Loucy (cell line): ENCODE measurements around the gene KLC1.

ENCODE experiments used
- H2AFZ ChIP-seq: fragments of 200-600 bp; sonication (generic); 2 replicates; pipeline ENCODE4 v1.6.0; 2016; ENCODE audit warnings: antibody characterized with exemption, mild to moderate bottlenecking, low read length, moderate library complexity
- H3F3A ChIP-seq: fragments of 200-600 bp; 2 replicates; pipeline ENCODE4 v1.6.0; 2016; ENCODE audit warnings: antibody characterized with exemption, low read depth, mild to moderate bottlenecking
- H3K27me3 ChIP-seq: fragments of 200-600 bp; sonication (generic); 2 replicates; pipeline ENCODE4 v1.6.1; 2014; ENCODE audit warnings: low read length, mild to moderate bottlenecking; ENCODE audit not compliant: insufficient read depth, poor library complexity, severe bottlenecking
- H3K36me3 ChIP-seq: fragments of 200-600 bp; sonication (generic); 2 replicates; pipeline ENCODE4 v1.6.1; 2016; ENCODE audit warnings: low read length; ENCODE audit not compliant: insufficient read depth
- H3K4me1 ChIP-seq: fragments of 200-600 bp; sonication (generic); 2 replicates; pipeline ENCODE4 v1.5.1; 2014; ENCODE audit warnings: low read length, mild to moderate bottlenecking; ENCODE audit not compliant: insufficient read depth, poor library complexity, severe bottlenecking
- H3K4me2 ChIP-seq: fragments of 200-600 bp; sonication (generic); 2 replicates; pipeline ENCODE4 v1.6.0; 2014; ENCODE audit warnings: antibody characterized with exemption, low read length, low read depth, mild to moderate bottlenecking; ENCODE audit not compliant: poor library complexity, severe bottlenecking
- H3K4me3 ChIP-seq: fragments of 200-600 bp; sonication (generic); 2 replicates; pipeline ENCODE4 v1.5.1; 2014; ENCODE audit warnings: low read length, mild to moderate bottlenecking, mixed read lengths; ENCODE audit not compliant: poor library complexity, severe bottlenecking
- H3K79me2 ChIP-seq: fragments of 200-600 bp; sonication (generic); 2 replicates; pipeline ENCODE4 v1.6.1; 2014; ENCODE audit warnings: low read length; ENCODE audit not compliant: insufficient read depth
- H3K9ac ChIP-seq: fragments of 200-600 bp; sonication (generic); 2 replicates; pipeline ENCODE4 v1.6.0; 2014; ENCODE audit warnings: mild to moderate bottlenecking, low read depth, low read length, moderate library complexity; ENCODE audit not compliant: poor library complexity, severe bottlenecking
- H3K9me2 ChIP-seq: fragments of 200-600 bp; sonication (generic); replicated peaks from 2 replicates; pipeline ENCODE4 v1.6.1; 2016; ENCODE audit warnings: low read depth, low read length, mixed read lengths
- H3K9me3 ChIP-seq: fragments of 200-600 bp; sonication (generic); 2 replicates; pipeline ENCODE4 v1.6.1; 2014; ENCODE audit warnings: mild to moderate bottlenecking, antibody characterized with exemption, low read length, low read depth; ENCODE audit not compliant: insufficient read depth
- H4K20me1 ChIP-seq: fragments of 200-600 bp; sonication (generic); 2 replicates; pipeline ENCODE4 v1.6.0; 2014; ENCODE audit warnings: antibody characterized with exemption, low read length, mild to moderate bottlenecking; ENCODE audit not compliant: insufficient read depth, poor library complexity, severe bottlenecking
- CTCF ChIP-seq: fragments of 200-600 bp; sonication (generic); conservative IDR thresholded peaks from 2 replicates; pipeline ENCODE4 v1.5.1; 2014; ENCODE audit warnings: mild to moderate bottlenecking, antibody characterized with exemption, low read length
- EZH2phosphoT487 ChIP-seq: fragments of 200-600 bp; IDR thresholded peaks from 2 replicates; pipeline ENCODE4 v1.6.1; 2018; ENCODE audit warnings: antibody characterized with exemption, mild to moderate bottlenecking, moderate library complexity, borderline replicate concordance

The KLC1 gene

GRCh38 chr14:103659631-103660030 is 30.6 kb downstream of the KLC1 start:
- no peaks in the 10 kb centered on the region for H3K4me1 ChIP-seq

GRCh38 chr14:103662029-103662428 is 33.0 kb downstream of the KLC1 start:
- no peak overlapping the region for H2AFZ ChIP-seq
- H3K4me3 ChIP-seq: no peak overlapping the region
- H3K4me2 ChIP-seq: no peak overlapping the region
- TF ChIP-seq EZH2phosphoT487 (no peak), CTCF (no peak)
- H3K79me2 ChIP-seq: no peaks in the 10 kb centered on the region
- H3K9me2 ChIP-seq: no peaks in the 10 kb centered on the region
- H4K20me1 ChIP-seq: no peaks in the 10 kb centered on the region
- no peaks in the 10 kb centered on the region for H3K4me1 ChIP-seq
- H3F3A ChIP-seq: no peaks in the 10 kb centered on the region
- H3K9ac ChIP-seq: no peak overlapping the region
- peaks cover 72% of the 10 kb centered on the region; the same call in 1 of the 2 replicates for H3K36me3 ChIP-seq
- H3K27me3 ChIP-seq: no peaks in the 10 kb centered on the region
- H3K9me3 ChIP-seq: no peaks in the 10 kb centered on the region

More at GRCh38 chr14:103659631-103660030, 30.6 kb downstream of the KLC1 start:
- H3K27me3 ChIP-seq: no peaks in the 10 kb centered on the region
- no peaks in the 10 kb centered on the region for H3K9me3 ChIP-seq
- no peaks in the 10 kb centered on the region for H3K9me2 ChIP-seq
- peaks cover 79% of the 10 kb centered on the region; the same call in 1 of the 2 replicates for H3K36me3 ChIP-seq
- H3K9ac ChIP-seq: no peak overlapping the region
- H3F3A ChIP-seq: no peaks in the 10 kb centered on the region
- TF ChIP-seq EZH2phosphoT487 (no peak), CTCF (no peak)
- no peaks in the 10 kb centered on the region for H4K20me1 ChIP-seq
- no peak overlapping the region for H3K4me3 ChIP-seq
- H2AFZ ChIP-seq: no peak overlapping the region
- H3K4me2 ChIP-seq: no peak overlapping the region
- H3K79me2 ChIP-seq: no peaks in the 10 kb centered on the region

- Histone ChIP-seq H4K20me1 (no peaks in the 10 kb centered on the region), H3K9me3 (no peaks in the 10 kb centered on the region), H3K9ac (no peak overlapping the region), H3K36me3 (peaks cover 69% of the 10 kb centered on the region; the same call in 1 of the 2 replicates), H3K79me2 (no peaks in the 10 kb centered on the region), H3K9me2 (no peaks in the 10 kb centered on the region), H3K4me3 (no peak overlapping the region), H3K27me3 (no peaks in the 10 kb centered on the region), H3K4me1 (no peaks in the 10 kb centered on the region), H3F3A (no peaks in the 10 kb centered on the region), H3K4me2 (no peak overlapping the region), H2AFZ (no peak overlapping the region)
- TF ChIP-seq EZH2phosphoT487 (no peak), CTCF (no peak)
Measured at GRCh38 chr14:103662591-103662990, 33.6 kb downstream of the KLC1 start.
